A549 treated with CpdA at 1 μM for 4 hours (cell line): ENCODE data around the gene STMN1. TPM values are rescaled to one million over a fixed set of nuclear protein-coding genes. Genes with fewer than 3 reads are reported as not detected.

Source experiments
- total RNA-seq: library from RNA; stranded (reverse); fragments of 200-300 nt; extraction: Qiagen RNA extraction; gene quantifications from 5 replicates; pipeline ENCODE4 v1.2.3, GENCODE V29; 2022; ENCODE audit warnings: low read depth

Gene STMN1
- total RNA-seq = 183 to 215 TPM (median 203 TPM) in 5 replicates

GRCh38 chr1:25905680-25906643 lies at the start of gene STMN1:
Gene STMN1, minus strand, starts transcription at chr1:25906419. Its CDS starts 1,743 bp downstream, at chr1:25904676.

GRCh38 chr1:25875154-25875855 lies 30.9 kb downstream of the STMN1 start, which contains the start of gene PAQR7:
Gene PAQR7, minus strand, starts transcription at chr1:25875708. Its CDS starts 11,869 bp downstream, at chr1:25863839.

GRCh38 chr1:25858906-25859789 lies 47.1 kb downstream of the STMN1 start, which contains the start of gene AUNIP:
Gene AUNIP, minus strand, starts transcription at chr1:25859457. Its CDS starts 100 bp downstream, at chr1:25859357.

Other genes with a start within 250 kb of the STMN1 start
- 52.5 to 65.0 TPM (median 56.7 TPM) in 5 replicates for gene SELENON, start 106.2 kb downstream of the STMN1 start, total RNA-seq
- 21.7 to 26.1 TPM (median 23.9 TPM) in 5 replicates for gene MTFR1L, start 86.5 kb downstream of the STMN1 start, total RNA-seq
- 5.4 to 6.2 TPM (median 6.1 TPM) in 5 replicates for gene AUNIP, start 47.0 kb downstream of the STMN1 start, total RNA-seq
- 2.6 to 4.0 TPM (median 3.3 TPM) in 5 replicates for gene PAQR7, start 30.7 kb downstream of the STMN1 start, total RNA-seq
- gene PAFAH2, start 91.6 kb upstream of the STMN1 start, total RNA-seq = 6.9 to 9.1 TPM (median 7.8 TPM) in 5 replicates
- not detected in 5 replicates for gene EXTL1, start 115.4 kb upstream of the STMN1 start, total RNA-seq
- gene SLC30A2, start 139.7 kb upstream of the STMN1 start, total RNA-seq = 0.03 to 0.17 TPM (median 0.04 TPM) in 4 of 5 replicates, not detected in the other
- gene TRIM63, start 161.2 kb upstream of the STMN1 start, total RNA-seq = 0.03 TPM in 1 of 5 replicates, not detected in the others
- gene PDIK1L, start 205.4 kb upstream of the STMN1 start, total RNA-seq = 1.7 to 2.6 TPM (median 1.7 TPM) in 5 replicates